HG03558 (cell line): ENCODE measurements around the gene TEF.
"Not testable (repeated sequence)": the region's sequence is repeated elsewhere in the genome, so short reads cannot be mapped to it uniquely, and the experiment has no call there.

Experiments used
- ATAC-seq: cut with Tn5 transposase; IDR thresholded peaks from one replicate; pipeline ENCODE4 v1.9.1; 2021; ENCODE audit warnings: moderate number of reproducible peaks; ENCODE audit not compliant: unreplicated experiment; ENCODE audit errors: extremely low read depth

The TEF gene

DNA sequence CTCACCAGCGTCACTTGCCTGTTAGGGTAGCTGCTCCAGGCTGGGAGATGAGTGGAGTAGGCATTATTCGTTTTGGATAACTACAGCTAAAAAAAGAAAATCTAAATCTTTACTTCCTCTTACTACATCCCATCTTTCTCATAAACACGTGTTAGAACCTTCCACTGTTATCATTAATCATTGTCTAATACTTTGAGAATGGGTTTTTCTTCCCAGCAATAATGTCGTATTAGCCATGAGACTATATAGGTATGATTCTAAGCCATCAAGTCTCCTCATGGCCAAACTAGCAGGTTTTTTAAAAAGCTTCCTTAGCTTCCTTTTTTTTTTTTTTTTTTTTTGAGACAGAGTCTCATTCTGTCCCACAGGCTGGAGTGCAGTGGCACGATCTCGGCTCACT is 3.9 kb upstream of the TEF start:
- ATAC-seq = no peak

DNA sequence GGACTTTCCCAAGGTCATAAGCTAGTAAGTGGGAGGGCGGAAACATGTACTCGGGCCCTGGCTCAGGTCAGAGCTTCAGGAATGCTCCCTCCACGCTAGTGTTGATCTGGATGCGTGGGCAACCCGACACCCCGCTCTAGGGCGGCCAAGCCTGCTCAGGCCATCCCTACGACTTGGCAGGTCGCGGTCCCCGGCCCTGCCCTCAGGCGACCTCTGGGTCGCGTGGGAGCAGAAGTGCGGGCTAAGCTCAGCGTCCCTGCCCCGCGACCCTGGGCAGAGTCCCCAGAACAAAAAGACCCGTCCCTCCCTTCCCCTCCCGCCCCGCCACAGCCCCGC is 781 bp upstream of the TEF start:
- no peak for ATAC-seq

GRCh38 chr22:41382098-41382578 is 396 bp downstream of the TEF start:
- ATAC-seq = peak; percentile 5

GRCh38 chr22:41382610-41383009 is 868 bp downstream of the TEF start:
- ATAC-seq = no peak

DNA sequence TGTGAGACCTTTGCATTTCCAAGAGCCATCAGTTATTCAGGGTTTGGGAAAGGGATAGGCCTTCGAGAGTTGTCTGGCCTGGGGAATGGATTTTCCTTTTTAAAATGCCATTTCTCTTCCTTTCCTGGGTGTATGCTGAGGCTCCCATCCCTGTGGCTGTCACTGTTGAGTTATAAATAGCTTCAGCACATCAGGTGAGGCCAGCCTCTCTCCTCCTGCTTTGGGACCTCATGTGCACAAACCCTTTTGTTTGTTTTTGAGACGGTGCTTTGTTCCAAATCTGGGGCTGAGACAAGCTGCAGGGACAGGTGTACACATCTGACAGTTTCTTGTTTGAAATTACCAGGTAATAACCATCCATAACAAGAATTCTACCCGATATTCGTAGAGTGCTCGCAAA is 1.3 kb downstream of the TEF start:
- no peak for ATAC-seq

DNA sequence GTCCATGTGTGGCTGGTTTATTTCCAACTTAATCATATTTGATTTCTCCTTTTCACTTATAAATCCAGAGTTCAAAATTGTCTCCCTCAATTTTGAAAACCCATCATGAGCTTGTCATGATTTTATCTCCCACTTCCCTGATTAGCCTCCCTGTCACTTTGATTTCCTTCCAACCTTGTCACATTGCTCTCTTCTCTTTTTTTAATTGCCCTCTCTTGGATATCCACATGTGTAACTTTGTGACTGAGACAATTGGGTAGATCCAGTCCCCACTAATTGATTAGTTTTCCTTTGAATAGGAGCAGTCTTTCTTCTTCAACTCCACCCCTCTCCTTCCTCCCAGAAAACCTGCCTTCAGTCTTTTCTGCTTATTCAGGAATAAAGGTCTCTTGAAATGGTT is 2.4 kb downstream of the TEF start:
- ATAC-seq = no peak

GRCh38 chr22:41387341-41387740 is 5.6 kb downstream of the TEF start:
- no peak for ATAC-seq

GRCh38 chr22:41394012-41394356 is 12.2 kb downstream of the TEF start:
- no peak for ATAC-seq

GRCh38 chr22:41395531-41396240 is 13.9 kb downstream of the TEF start:
- ATAC-seq = no peak

- ATAC-seq = no peak
Observed at GRCh38 chr22:41397143-41397811, 15.5 kb downstream of the TEF start.

DNA sequence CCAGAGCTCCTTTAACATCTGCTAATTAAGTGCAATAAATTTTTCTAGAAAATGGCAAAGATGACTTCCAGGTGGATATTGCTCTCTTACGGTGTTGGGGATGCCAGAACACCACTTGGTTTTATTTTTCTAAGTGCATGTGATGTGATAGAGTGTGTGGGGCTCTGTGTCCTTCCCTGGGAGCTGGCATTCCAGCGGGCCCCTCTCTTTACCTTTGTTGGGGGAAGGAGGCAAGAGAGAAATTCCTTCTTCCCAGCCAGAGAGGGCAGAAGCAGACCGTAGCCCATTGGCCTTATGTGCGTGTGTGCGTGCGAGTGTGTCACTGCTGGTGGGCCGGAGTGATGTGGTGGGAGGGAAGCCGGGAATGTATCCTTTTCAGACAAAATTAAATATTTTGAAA is 17.2 kb downstream of the TEF start:
- no peak for ATAC-seq

- no peak for ATAC-seq
Observed at GRCh38 chr22:41401781-41402648, 20.3 kb downstream of the TEF start.

- ATAC-seq = not testable (repeated sequence)
Observed at GRCh38 chr22:41402851-41403250, 21.1 kb downstream of the TEF start.

GRCh38 chr22:41403532-41404318 is 22.0 kb downstream of the TEF start:
- peak; percentile 62 for ATAC-seq

DNA sequence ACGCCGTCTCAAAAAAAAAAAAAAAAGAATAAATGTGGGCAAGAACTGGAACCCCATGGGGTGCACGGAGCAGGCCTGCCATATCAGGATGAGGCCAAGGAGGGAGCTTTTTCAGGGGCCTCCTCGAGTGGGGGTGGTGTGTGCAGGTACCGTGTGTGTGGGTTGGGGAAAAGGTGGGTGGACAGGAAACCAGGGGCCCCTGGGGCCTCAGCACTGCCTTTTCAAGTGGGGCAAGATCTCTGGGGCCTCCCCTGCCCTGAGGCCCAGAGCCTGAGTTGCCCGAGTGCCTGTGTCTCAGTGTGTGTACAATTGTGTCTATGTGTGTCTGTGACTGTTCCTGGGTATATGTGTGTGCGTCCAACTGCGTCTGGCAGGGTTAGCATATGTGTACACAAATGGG is 23.8 kb downstream of the TEF start:
- no peak for ATAC-seq

GRCh38 chr22:41406410-41406809 is 24.7 kb downstream of the TEF start:
- no peak for ATAC-seq

GRCh38 chr22:41407433-41407832 is 25.7 kb downstream of the TEF start:
- ATAC-seq = no peak

DNA sequence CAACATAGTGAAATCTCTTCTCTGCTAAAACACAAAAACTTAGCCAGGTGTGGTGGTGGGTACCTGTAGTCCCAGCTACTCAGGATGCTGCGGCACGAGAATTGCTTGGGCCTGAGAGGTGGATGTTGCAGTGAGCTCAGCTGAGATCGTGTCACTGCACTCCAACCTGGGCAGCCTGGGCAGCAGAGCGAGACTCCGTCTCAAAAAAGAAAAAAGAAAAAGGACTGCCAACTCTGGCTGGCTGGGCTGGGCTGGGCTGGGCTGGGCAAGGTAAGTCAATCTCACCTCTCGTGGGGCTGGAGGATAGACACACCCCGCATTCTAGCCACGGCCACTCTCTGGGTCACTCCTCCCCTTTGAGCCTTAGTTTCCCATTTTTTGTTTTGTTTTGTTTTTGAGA is 26.9 kb downstream of the TEF start:
- ATAC-seq = no peak

GRCh38 chr22:41410311-41410751 is 28.6 kb downstream of the TEF start:
- ATAC-seq = no peak
